GM18505 (cell line): ENCODE results near the gene TBC1D24.

Experiments
- ATAC-seq: cut with Tn5 transposase; IDR thresholded peaks from one replicate; pipeline ENCODE4 v1.9.1; 2021; ENCODE audit not compliant: unreplicated experiment
- POLR2A ChIP-seq: IDR thresholded peaks from 4 replicates; pipeline ENCODE4 v1.6.1; 2011; ENCODE audit warnings: borderline replicate concordance; ENCODE audit not compliant: insufficient read depth, insufficient read length; ENCODE audit errors: extremely low read depth

The TBC1D24 gene

GRCh38 chr16:2486645-2487516 is 12.0 kb downstream of the TBC1D24 start:
- no peak for TF ChIP-seq POLR2A
- ATAC-seq: peak; percentile 62

GRCh38 chr16:2487517-2487842 is 12.6 kb downstream of the TBC1D24 start:
- no peak for ATAC-seq
- TF ChIP-seq POLR2A: no peak

- ATAC-seq: no peak
- TF ChIP-seq POLR2A: no peak
Measured at GRCh38 chr16:2487903-2488531, 13.1 kb downstream of the TBC1D24 start.

- no peak for TF ChIP-seq POLR2A
- no peak for ATAC-seq
Measured at GRCh38 chr16:2489581-2489980, 14.7 kb downstream of the TBC1D24 start.

- ATAC-seq: no peak
- TF ChIP-seq POLR2A: no peak
Measured at GRCh38 chr16:2490190-2491105, 15.5 kb downstream of the TBC1D24 start.

GRCh38 chr16:2492292-2492691 is 17.4 kb downstream of the TBC1D24 start:
- no peak for ATAC-seq
- TF ChIP-seq POLR2A: no peak

GRCh38 chr16:2493605-2494004 is 18.7 kb downstream of the TBC1D24 start:
- ATAC-seq: no peak

DNA sequence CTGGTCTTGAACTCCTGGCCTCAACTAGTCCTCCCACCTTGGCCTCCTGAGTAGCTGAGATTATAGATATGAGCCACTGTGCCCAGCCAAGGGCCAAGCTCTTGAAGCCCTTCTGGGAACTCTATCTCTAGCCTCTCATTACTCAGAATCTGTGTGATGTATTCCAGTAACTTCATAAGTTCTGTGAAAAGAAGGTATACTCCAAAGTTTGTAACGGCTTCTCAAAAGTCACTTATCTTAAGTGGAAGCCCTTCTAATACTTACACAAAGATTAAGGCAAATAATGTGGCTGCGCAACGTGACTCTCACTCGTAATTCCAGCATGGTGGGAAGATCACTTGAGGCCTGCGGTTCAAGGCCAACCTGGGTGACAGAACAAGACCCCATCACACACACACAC is 19.7 kb downstream of the TBC1D24 start:
- no peak for ATAC-seq
- no peak for TF ChIP-seq POLR2A

More at GRCh38 chr16:2493605-2494004, 18.7 kb downstream of the TBC1D24 start:
- no peak for TF ChIP-seq POLR2A

DNA sequence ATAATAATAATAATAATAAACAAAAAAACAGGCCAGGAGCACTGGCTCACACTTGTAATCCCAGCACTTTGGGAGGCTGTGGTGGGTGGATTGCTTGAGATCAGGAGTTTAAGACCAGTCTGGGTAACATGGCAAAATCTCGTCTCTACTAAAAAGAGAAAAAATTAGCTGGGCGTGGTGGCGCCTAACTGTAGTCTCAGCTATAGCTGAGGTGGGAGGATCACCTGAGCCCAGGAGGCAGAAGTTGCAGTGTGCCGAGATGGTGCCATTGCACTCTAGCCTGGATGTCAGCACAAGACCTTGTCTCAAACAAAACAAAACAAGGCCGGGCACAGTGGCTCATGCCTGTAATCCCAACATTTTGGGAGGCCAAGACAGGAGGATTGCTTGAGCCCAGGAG is 20.1 kb downstream of the TBC1D24 start:
- no peak for ATAC-seq
- no peak for TF ChIP-seq POLR2A

- ATAC-seq: no peak
- TF ChIP-seq POLR2A: no peak
Measured at GRCh38 chr16:2496223-2497115, 21.5 kb downstream of the TBC1D24 start.

DNA sequence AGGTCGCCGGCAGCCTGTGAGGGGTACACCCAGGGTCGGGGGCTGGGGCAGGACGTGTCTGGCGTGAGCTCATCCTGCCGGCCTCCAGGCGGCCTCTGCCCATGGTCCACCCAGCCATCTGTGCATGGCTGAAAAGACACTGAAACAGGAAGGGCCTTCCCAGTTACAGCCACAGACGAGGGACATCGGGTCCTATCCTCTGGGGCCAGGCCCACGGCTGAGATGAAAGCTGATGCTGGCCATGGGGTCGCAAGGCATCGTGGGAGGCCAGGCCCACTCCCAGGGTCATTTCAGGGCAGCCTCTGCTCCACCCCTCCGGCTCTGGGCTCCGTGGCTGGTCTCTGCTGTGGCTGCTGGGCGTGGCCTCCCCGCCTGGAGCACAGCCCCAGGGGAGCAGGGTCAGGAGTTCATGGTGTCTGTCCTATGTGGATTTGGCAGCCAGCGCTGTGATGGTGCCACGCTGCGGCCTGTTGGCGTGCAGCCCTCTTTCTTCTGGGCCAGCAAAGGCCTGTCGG is 22.2 kb downstream of the TBC1D24 start:
- ATAC-seq: no peak
- no peak for TF ChIP-seq POLR2A

GRCh38 chr16:2497695-2498484 is 23.0 kb downstream of the TBC1D24 start:
- no peak for TF ChIP-seq POLR2A
- ATAC-seq: no peak

DNA sequence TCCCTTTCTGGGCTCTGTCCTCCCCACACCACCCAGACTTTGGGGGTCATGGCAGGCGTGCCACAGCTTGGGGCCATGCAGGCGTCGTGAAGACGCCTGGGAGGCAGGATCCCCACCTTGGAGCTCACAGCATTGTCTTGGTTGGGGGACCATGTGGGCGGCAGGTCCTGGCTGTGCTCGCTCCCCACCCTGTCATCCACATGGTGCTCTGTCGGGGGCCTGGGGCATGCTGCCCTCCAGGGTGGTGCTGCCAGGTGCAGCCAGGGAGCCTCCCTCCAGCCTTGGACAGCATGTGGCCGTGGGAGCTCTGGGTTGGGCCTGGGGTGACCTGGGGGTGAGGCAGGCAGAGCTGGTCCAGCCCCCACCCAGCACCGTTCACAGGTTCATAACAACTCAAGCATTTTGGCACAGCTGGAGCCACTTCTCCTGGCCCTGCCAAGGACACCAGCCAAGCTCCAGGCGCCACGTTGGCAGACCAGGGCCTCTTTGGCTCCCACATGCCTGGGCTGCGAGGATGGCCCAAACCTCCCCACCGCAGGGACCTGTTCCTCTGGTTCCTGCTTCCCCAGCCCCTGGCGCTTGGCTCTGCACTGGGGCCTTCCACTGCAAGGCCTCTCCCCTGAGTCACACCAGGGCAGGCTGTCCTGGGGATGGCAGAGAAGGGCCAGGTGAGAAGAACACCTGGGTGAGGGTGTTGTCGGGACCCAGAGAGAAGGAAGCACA is 23.8 kb downstream of the TBC1D24 start:
- no peak for ATAC-seq
- TF ChIP-seq POLR2A: no peak
